Tibial nerve (tissue), 4 donors: ENCODE results near the gene CMTM8.

Experiments
- EP300 ChIP-seq, 2 donors: sonication (generic); formaldehyde crosslinking; IDR thresholded peaks; one replicate each; pipeline ENCODE4 v1.6.1; 2017; ENCODE audit warnings: antibody characterized with exemption in 2 of 2, mild to moderate bottlenecking in 1 of 2
- POLR2A ChIP-seq, 2 donors: fragments of 450-650 bp; IDR thresholded peaks; one replicate each; pipeline ENCODE4 v1.6.1; 2017; ENCODE audit warnings: antibody characterized with exemption in 2 of 2, mild to moderate bottlenecking in 2 of 2, moderate library complexity in 2 of 2
- TF ChIP-seq, protein P1 (sequence below), 5 experiments: fragments of 200-600 bp in 3 of 5; fragments of 450-650 bp in 2 of 5; sonication (generic) in 3 of 5; IDR thresholded peaks; one replicate each; pipeline ENCODE4 v1.5.1; 2016 to 2019; ENCODE audit warnings: antibody characterized with exemption in 5 of 5, mild to moderate bottlenecking in 3 of 5, moderate library complexity in 2 of 5

DNA sequence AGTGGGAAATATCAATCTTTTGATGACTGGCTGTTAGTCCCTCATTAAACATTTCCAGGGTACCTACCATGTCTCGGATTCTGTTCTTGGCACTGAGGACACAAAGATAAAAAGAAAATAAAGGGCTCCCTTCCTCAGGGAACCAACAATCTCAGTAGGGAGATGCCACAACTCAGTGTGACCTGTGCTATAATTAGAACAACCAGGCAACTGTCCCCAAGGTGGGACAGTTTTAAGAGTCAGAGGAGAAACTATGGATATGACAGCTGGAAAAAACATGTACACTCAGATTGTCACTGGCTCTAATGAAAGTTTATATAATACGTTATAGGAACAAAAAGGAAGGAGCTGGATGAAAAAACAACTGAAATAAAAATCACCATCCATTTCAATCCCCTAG is 23.3 kb upstream of the CMTM8 start:
- TF ChIP-seq, protein P1, sequence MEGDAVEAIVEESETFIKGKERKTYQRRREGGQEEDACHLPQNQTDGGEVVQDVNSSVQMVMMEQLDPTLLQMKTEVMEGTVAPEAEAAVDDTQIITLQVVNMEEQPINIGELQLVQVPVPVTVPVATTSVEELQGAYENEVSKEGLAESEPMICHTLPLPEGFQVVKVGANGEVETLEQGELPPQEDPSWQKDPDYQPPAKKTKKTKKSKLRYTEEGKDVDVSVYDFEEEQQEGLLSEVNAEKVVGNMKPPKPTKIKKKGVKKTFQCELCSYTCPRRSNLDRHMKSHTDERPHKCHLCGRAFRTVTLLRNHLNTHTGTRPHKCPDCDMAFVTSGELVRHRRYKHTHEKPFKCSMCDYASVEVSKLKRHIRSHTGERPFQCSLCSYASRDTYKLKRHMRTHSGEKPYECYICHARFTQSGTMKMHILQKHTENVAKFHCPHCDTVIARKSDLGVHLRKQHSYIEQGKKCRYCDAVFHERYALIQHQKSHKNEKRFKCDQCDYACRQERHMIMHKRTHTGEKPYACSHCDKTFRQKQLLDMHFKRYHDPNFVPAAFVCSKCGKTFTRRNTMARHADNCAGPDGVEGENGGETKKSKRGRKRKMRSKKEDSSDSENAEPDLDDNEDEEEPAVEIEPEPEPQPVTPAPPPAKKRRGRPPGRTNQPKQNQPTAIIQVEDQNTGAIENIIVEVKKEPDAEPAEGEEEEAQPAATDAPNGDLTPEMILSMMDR (IDR thresholded peaks at IDR 0.05): no peak
- TF ChIP-seq EP300 (IDR thresholded peaks at IDR 0.05) (no peak), POLR2A (IDR thresholded peaks at IDR 0.05) (no peak)
